HFFc6 (cell line): ENCODE results near the gene SNTG2. TPM values are rescaled to one million over a fixed set of nuclear protein-coding genes. Genes with fewer than 3 reads are reported as not detected.
A peak's percentile ranks its signal among the peaks of the same experiment; 100 is the strongest.

ENCODE experiments used
- DNase-seq: peaks from one replicate; pipeline ENCODE4 v3.0.0-alpha.2; 2018
- H3K27ac Mint-ChIP-seq: 2 replicates; pipeline ENCODE4 v1.8.0; 2020; ENCODE audit warnings: mild to moderate bottlenecking, mixed read lengths
- H3K27me3 Mint-ChIP-seq: 2 replicates; pipeline ENCODE4 v1.8.0; 2021; ENCODE audit warnings: mild to moderate bottlenecking, moderate library complexity, mixed read lengths; ENCODE audit not compliant: insufficient read depth
- H3K36me3 Mint-ChIP-seq: 2 replicates; pipeline ENCODE4 v1.8.0; 2021; ENCODE audit warnings: low read depth, mixed read lengths
- H3K4me1 Mint-ChIP-seq: 2 replicates; pipeline ENCODE4 v1.8.0; 2020; ENCODE audit warnings: low read depth, mixed read lengths
- H3K4me3 Mint-ChIP-seq: 2 replicates; pipeline ENCODE4 v1.8.0; 2020; ENCODE audit warnings: mild to moderate bottlenecking, moderate library complexity, mixed read lengths
- H3K9me3 Mint-ChIP-seq: 2 replicates; pipeline ENCODE4 v1.8.0; 2020; ENCODE audit warnings: mild to moderate bottlenecking, mixed read lengths
- CTCF ChIP-seq: fragments of 200-600 bp; sonication (generic); IDR thresholded peaks from 2 replicates; pipeline ENCODE4 v1.5.0; 2021; ENCODE audit warnings: antibody characterized with exemption, mild to moderate bottlenecking
- total RNA-seq, 6 experiments: library from RNA; stranded (reverse); fragmentation: NEBNext Ultra II Directional; extraction: Animal tissue kit (Norgen Biotek cat#: 25700); gene quantifications; 2 replicates in 1 of 6; 3 replicates in 5 of 6; pipeline ENCODE4 v1.2.3, GENCODE V29; 2021

SNTG2 gene
- total RNA-seq, 6 experiments from 2014 or later = not detected

- Mint-ChIP-seq H3K4me3 (no peak overlapping the region), H3K36me3 (no peaks in the 10 kb centered on the region), H3K4me1 (peaks cover 6% of the 10 kb centered on the region; the same call in 1 of the 2 replicates), H3K9me3 (peaks cover 5% of the 10 kb centered on the region; the same call in 1 of the 2 replicates), H3K27ac (no peak overlapping the region), H3K27me3 (peaks cover 10% of the 10 kb centered on the region)
- no peak for DNase-seq
- TF ChIP-seq CTCF = no peak
Observed at GRCh38 chr2:1137264-1137663, 186.6 kb downstream of the SNTG2 start.

DNA sequence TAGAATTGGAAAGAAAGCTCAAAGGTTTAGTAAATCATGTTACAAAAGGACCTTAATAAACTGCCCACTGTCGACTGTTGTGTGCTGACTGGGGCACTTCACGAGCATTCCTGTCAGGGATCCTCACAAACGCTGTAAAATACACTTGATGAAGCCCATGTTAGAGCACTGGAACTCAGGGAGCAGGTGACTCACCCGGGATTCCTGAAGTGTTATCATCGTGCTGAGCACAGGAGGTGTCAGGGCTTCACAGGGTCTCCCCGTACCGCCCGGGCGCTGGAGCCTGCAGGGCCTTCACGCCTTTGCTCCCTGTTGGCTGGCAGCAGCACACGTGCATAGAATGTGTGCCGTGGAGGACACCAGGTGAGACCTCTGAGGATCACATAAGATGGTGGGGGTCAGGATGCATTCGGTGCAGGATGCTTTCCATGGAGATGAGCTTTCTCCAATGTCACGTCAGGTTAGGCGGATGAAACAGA lies 187.3 kb downstream of the SNTG2 start:
- H3K36me3 Mint-ChIP-seq = no peaks in the 10 kb centered on the region
- no peak for TF ChIP-seq CTCF
- peaks cover 6% of the 10 kb centered on the region; the same call in 1 of the 2 replicates for H3K4me1 Mint-ChIP-seq
- peaks cover 5% of the 10 kb centered on the region; the same call in 1 of the 2 replicates for H3K9me3 Mint-ChIP-seq
- H3K4me3 Mint-ChIP-seq = no peak overlapping the region
- no peak overlapping the region for H3K27ac Mint-ChIP-seq
- no peak for DNase-seq
- peaks cover 10% of the 10 kb centered on the region for H3K27me3 Mint-ChIP-seq

DNA sequence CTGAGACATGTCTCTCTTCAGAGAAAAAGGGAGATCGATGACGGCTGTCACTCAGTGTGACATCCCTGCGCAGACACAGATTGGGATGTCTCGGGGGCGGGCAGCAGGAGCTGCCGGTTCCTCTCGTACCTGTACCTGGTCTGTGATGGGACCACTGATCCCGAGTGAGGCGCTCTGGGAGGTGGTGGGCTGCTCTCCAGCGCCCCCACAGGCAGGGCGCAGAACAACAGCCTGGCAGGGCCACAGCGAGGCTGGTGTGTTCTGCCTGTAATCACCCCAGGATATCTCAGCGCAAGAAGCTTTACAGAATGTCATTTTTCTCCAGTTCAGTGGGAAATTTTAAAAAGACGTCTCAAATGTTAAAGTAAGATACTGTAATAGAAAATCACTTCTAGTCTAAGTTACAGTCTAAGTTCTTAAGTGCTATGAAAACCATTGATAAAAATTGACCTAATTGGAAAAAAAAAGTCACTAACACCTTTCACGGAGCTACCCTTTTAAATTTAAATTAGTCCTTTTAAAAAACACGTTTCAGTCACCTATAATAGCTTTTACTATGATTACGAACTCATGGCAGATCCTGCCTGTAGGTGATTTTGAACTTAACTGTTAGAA lies 189.8 kb downstream of the SNTG2 start:
- Mint-ChIP-seq H3K27ac (no peak overlapping the region), H3K36me3 (no peaks in the 10 kb centered on the region), H3K4me1 (peaks cover 6% of the 10 kb centered on the region; the same call in 1 of the 2 replicates), H3K4me3 (no peak overlapping the region), H3K9me3 (peaks cover 6% of the 10 kb centered on the region; the same call in 1 of the 2 replicates), H3K27me3 (peaks cover 13% of the 10 kb centered on the region)
- TF ChIP-seq CTCF = peak; percentile 87
- no peak for DNase-seq

GRCh38 chr2:1141079-1141478 lies 190.4 kb downstream of the SNTG2 start:
- H3K4me1 Mint-ChIP-seq = peaks cover 3% of the 10 kb centered on the region; the same call in 1 of the 2 replicates
- H3K4me3 Mint-ChIP-seq = no peak overlapping the region
- H3K27ac Mint-ChIP-seq = no peak overlapping the region
- H3K27me3 Mint-ChIP-seq = peaks cover 13% of the 10 kb centered on the region
- H3K36me3 Mint-ChIP-seq = no peaks in the 10 kb centered on the region
- TF ChIP-seq CTCF = no peak
- peaks cover 6% of the 10 kb centered on the region; the same call in 1 of the 2 replicates for H3K9me3 Mint-ChIP-seq
- DNase-seq = no peak

DNA sequence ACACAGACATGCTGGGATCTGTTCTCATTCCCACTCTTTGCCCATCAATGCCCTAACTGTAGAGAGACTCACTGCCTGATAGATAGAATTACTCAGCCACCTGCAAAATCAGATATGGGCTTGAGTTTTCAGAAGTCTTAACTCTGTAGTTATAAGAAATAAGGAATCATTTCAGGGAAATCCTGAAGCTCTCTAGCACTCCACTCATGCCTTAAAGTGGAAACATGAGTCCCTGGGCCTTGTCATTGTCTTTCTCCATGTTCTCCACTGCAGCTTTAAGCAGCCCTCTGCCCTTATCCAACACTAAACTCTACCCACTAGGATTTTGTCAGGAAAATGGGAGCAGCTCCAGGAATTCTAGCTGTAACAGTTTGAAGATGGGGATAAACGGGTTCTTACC lies 192.5 kb downstream of the SNTG2 start:
- Mint-ChIP-seq H3K27me3 (peaks cover 6% of the 10 kb centered on the region), H3K27ac (no peak overlapping the region), H3K36me3 (no peaks in the 10 kb centered on the region), H3K4me3 (no peak overlapping the region), H3K9me3 (peaks cover 6% of the 10 kb centered on the region; the same call in 1 of the 2 replicates), H3K4me1 (no peaks in the 10 kb centered on the region)
- no peak for DNase-seq
- no peak for TF ChIP-seq CTCF
